HFF-Myc (cell line): ENCODE data around the gene TRMT10C.

Experiments
- DNase-seq: peaks from one replicate; pipeline ENCODE4 v3.0.0-alpha.2; 2011; ENCODE audit warnings: low read depth; ENCODE audit errors: extremely low read depth
- H3K4me3 ChIP-seq: replicated peaks from 2 replicates; pipeline ENCODE4 v1.5.1; 2011; ENCODE audit warnings: low read depth, mild to moderate bottlenecking, control low read depth, low read length
- TF ChIP-seq, protein P1 (sequence below): IDR thresholded peaks from 2 replicates; pipeline ENCODE4 v1.5.1; 2012; ENCODE audit warnings: mild to moderate bottlenecking, low read depth, low read length, control low read depth; ENCODE audit errors: missing control alignments

Gene TRMT10C

GRCh38 chr3:101573449-101574387, 12.1 kb downstream of the TRMT10C start, which contains the start of gene PCNP:
Gene PCNP, plus strand, starts transcription at chr3:101574180. Its CDS starts 36 bp downstream, at chr3:101574216.
- peak within 1 kb of the TSS; percentile 84 for H3K4me3 ChIP-seq
- TF ChIP-seq, protein P1, sequence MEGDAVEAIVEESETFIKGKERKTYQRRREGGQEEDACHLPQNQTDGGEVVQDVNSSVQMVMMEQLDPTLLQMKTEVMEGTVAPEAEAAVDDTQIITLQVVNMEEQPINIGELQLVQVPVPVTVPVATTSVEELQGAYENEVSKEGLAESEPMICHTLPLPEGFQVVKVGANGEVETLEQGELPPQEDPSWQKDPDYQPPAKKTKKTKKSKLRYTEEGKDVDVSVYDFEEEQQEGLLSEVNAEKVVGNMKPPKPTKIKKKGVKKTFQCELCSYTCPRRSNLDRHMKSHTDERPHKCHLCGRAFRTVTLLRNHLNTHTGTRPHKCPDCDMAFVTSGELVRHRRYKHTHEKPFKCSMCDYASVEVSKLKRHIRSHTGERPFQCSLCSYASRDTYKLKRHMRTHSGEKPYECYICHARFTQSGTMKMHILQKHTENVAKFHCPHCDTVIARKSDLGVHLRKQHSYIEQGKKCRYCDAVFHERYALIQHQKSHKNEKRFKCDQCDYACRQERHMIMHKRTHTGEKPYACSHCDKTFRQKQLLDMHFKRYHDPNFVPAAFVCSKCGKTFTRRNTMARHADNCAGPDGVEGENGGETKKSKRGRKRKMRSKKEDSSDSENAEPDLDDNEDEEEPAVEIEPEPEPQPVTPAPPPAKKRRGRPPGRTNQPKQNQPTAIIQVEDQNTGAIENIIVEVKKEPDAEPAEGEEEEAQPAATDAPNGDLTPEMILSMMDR: peak; percentile 82
- peak; percentile 95 for DNase-seq

DNA sequence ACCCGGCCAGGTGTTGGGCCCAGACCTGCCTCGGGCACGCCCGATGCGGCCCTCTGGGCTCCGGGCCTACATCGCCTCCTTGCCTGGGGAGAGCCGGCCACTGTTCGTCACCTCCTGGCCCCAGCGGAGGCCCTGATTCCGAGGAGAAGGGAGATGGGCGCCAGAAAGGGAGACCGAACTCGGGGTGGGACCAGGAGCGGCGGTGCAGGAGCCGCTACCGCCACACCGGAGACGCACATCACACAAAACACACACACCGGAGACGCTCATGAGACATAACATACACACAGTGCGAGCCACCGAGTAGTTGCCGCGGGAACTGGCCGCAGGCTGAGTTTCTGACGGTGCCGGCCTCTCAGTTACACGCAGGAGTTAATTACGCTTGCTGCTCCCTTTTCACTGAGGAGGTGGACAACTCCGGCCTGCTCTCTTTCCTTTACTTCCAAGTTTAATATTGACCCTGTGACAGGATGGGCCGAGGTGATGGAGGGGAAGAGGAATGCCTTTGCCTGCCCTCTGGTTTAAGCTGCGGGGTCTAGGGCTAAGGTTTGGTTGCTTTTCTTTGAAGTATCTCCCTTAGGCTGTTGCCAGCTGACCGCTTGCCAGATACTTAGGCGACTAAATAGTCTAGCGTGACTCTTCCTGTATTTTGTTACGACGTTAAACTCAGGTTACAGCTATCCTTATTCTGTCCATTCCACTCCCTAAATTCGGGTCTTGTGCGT, 12.9 kb downstream of the TRMT10C start:
- DNase-seq: peak; percentile 24

GRCh38 chr3:101577286-101577685, 15.6 kb downstream of the TRMT10C start:
- H3K4me3 ChIP-seq: 0 out of 2 replicates have a peak overlapping the region, but pooled peaks have one; percentile 9
- DNase-seq: no peak
- TF ChIP-seq, protein P1: no peak

More for the DNA sequence above, 12.9 kb downstream of the TRMT10C start:
- peak overlapping the region; percentile 84 for H3K4me3 ChIP-seq
- TF ChIP-seq, protein P1: no peak

- TF ChIP-seq, protein P1: no peak
- H3K4me3 ChIP-seq: no peak overlapping the region
- DNase-seq: no peak
Measured at GRCh38 chr3:101588616-101589015, 26.9 kb downstream of the TRMT10C start.

GRCh38 chr3:101591071-101591470, 29.4 kb downstream of the TRMT10C start:
- no peak for DNase-seq
- TF ChIP-seq, protein P1: no peak

DNA sequence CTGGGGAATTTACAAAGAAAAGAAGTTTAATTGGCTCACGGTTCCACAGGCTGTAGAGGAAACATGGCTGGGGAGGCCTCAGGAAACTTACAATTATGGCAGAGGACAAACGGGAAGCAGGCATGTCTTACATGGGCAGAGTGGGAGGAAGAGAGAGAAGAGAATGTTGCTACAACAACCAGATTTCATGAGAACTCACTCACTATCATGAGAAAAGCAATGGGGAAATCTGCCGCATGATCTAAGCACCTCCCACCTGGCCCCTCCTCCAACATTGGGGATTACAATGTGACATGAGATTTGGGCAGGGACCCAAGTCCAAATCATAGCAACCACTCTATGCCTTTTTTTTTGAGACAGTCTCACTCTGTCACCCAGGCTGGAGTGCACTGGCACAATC, 41.1 kb downstream of the TRMT10C start:
- H3K4me3 ChIP-seq: no peak overlapping the region
- TF ChIP-seq, protein P1: no peak
- DNase-seq: no peak

More at GRCh38 chr3:101591071-101591470, 29.4 kb downstream of the TRMT10C start:
- H3K4me3 ChIP-seq: no peak overlapping the region
